HG03064 (cell line): ENCODE measurements around the gene RHBDD3.
"Not testable (repeated sequence)": the region's sequence is repeated elsewhere in the genome, so short reads cannot be mapped to it uniquely, and the experiment has no call there.

Experiments used
- ATAC-seq: cut with Tn5 transposase; IDR thresholded peaks from one replicate; pipeline ENCODE4 v1.9.1; 2021; ENCODE audit warnings: low read depth; ENCODE audit not compliant: unreplicated experiment

The RHBDD3 gene

DNA sequence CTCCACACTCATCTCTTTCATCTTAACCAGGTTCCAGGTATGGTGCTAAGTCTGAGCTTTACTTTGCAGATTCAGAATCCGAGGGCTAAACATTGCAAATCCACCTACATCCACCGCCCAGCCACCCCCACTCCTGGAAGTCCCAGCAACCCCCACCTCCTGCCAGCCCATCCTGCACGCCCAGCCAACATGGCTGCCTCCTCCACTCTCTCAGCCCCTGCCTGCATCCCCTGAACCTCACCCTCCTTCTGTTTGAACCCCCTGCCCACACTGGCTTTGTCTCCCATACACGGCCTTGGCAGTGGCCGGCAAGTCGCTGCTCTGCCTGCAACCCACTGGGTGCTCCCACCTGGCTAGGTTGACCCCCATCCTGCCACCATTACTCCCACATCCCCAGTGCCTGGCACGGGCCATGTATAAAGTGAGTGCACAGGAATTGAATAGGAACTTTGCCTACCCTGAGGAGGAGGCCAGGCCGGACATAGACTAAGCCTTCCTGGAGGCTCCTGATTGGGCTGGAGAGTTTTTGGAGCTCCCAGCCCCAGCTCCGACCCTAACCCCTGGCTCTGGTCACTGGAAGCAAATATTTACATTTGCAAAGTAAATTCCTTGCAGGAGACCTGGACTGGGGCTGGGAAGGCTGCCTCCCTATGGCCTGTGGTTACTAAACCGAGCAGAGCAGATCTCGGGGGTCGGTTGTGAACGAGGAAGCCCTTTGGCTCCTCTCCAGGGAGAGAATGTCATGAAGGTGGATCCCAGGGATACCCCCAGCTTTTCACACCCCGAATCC lies 47.7 kb downstream of the RHBDD3 start:
- no peak for ATAC-seq

DNA sequence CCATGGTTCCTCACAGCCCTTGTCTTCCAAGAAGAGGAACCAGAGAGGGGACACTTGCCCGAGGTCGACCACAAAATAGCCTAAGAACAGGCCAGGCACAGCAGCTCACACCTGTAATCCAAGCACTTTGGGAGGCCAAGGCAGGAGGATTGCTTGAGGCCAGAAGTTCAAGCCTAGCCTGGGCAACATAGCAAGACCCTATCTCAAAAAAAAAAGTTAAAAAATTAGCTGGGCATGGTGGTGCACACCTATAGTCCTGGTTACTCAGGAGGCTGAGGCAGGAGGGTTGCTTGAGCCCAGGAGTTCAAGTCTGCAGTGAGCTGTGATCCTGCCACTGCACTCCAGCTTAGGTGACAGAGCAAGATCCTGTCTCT lies 48.4 kb downstream of the RHBDD3 start:
- not testable (repeated sequence) for ATAC-seq

DNA sequence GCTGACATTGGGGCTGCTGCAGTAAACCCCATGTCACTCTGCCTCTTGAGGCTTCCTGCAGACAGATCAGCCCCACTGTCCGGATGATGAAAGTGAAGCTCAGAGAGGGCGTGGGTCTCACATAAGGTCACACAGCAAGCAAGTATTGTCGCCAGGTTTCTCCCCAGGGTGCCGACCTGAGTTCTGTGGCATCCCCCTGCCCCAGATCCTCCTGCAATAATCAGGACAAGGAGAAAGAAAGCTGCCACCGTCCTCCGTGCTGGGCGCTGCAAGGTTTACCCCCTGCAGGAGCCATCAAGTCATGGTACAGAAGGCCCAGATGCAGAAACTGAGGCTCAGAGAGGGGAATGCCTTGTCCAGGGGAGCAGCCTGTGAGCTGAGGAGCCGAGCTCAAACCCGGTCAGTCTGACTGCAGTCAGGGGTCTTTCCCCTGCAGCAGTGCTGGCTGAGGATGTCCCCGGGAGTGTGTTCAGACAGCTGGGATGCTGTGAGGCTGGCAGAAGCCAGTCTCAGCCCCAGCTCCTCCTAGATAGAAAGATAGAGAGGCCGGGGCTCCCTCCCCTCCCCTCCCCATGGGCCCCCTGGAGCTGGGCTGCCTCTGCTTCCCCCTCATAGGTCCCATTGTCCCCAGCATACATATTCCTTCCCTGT lies 48.9 kb downstream of the RHBDD3 start:
- ATAC-seq = no peak

DNA sequence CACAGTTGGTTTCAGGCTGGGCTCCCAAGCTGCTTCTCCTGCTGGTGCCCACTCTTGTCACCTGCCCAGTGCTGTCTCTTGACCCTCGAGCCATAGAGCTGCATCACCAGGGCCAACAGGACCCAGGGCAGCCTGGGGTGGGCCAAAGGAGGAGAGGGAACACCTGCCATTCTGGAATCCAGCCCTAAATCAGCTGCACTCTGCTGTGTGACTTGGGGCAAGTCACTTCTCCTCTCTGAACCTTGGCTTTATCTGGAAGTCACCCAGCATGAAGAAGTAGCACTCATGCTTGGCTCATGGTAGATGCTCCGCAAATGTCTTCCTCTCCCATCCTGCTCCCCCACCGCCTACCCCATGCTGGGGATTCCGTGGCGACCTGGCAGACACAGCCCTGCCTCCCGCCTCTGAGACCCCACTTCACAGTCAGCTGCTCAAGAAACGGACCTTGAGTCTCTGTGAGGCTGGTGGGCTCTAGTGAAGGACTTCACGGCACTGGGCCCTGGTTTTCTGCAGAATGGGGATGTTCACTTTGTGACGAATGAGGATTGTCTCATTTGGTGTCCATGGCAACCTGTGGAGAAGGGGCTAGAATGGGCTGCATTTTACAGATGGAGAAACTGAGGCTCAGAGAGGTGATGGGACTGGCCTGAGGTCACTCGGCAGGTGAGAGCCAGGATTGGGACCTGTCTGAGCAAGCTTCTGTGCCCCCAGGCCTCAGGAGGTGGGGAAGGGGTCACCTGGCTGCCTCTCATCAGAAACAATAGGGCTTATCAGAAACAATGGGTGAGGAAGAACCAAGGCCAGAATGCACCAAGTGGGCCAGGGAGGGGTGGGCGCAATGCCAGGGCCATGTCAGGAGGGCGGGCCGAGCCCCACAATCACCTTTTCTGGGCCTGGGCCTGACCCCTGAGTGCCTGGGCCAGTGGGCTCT lies 49.7 kb downstream of the RHBDD3 start:
- ATAC-seq = no peak

DNA sequence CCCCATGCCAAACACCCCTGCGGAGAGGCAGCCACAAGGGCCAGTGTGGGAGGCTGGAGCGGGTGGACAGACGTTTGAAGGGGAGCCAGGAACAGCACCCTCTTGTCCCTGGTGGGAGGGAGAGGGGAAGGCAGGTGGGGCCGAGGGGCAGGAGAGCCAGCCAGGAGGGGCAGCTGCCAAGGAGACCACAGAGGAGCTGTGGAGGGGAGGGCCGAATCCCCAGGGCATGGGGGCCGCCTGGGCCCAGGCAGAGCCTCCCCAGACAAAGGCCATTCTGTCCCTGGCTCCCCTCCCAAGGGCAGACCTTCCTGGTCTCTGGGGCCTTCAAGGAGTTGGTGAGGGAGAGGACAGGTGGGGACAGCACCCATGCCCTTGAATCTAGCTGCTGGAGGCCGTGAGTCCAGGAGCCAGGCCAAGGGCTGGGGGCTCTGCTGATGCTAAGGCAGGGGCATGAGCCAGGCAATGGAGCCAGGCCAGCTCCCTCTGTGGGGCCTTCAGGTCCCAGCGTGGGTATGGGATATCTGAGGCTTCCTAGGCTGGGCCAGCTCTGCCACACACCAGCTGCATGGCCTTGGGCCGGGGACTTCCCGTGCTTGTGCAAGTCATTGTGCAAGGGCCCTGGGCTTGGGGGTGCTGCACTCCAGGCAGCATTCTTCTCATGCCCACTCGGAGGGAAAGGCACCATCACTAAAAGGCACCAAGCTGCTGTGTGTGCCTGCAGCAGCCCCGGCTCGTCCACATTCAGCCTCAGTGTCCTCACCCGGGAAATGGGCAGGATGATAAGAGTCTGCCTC lies 50.7 kb downstream of the RHBDD3 start:
- ATAC-seq = no peak

DNA sequence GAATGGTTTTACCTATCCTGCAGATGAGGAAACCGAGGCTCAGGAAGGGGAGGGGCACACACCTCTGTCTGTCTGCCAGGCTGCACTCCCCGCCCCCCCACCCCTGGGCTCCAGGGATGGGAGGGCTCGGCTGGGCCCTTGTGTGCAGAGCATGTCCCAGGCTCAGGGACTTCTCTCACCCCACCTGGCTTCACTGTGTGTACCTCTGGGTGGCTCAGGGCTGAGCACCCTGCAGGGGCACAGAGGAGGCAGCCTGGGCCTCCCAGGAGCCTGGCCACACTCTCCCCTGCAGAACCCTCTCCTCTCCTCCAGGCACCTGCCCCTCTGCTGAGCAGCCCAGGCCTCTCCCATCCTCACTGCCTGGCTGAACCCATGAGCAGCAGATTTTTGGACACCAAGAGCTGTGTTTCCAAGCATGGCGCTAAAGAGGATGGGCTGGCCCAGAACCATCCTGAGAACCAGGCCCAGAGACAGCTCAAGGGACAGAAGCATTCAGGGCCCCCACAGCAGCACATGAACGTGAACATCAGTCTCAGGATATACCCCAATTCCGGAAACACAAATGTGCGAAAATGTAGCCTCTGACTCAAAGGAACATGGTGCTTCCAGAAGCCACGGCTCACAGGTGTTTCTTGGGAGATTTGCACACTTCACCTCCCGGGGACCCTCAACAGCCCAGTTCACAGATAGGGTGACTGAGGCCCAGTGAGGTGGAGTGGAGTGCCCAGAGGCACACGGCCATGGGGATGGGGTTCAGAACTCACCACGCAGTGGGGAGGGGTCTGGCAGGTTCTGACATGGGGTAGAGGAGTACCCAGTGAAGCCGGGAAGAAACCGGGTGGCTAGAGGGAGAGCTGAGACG lies 51.5 kb downstream of the RHBDD3 start:
- ATAC-seq = no peak

DNA sequence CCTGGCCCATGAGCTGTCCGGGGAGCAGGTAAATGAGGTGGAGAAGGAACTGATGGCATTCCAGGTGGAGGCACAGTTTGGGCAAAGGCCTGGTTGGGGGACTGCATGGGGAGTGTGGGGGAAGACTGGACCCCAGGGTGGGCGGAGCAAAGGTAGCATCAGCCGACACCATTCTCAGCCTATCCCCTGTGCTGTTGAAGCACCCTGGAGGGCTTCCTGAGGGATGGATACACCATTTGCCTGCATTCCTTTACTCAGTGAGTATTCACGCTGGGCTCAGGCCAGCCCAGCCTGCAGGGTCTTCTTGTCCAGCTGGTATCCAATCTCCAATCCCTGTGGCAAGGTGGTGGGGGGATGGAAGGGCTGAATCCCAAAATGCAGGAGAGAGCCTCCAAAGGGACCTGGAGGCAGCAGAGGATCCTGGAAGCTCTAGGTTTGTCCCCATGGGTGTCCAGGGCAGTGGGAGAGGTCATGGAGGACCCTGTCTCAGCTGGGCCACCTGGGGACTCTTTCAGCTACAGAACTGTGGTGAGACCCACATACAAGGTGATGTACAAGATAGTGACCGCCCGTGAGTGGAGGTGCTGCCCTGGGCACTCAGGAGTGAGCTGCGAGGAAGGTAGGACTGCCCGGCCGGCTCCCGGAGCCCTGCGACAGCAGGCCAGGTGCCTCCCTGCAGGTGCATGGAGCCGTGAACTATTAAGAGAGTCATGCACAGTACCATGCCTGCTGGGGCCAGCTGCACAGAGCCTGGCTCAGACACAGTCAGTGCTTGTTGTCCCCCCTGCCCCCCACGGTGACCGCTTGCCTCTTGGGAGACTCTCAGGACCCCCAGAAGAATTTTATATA lies 52.5 kb downstream of the RHBDD3 start:
- ATAC-seq = no peak

DNA sequence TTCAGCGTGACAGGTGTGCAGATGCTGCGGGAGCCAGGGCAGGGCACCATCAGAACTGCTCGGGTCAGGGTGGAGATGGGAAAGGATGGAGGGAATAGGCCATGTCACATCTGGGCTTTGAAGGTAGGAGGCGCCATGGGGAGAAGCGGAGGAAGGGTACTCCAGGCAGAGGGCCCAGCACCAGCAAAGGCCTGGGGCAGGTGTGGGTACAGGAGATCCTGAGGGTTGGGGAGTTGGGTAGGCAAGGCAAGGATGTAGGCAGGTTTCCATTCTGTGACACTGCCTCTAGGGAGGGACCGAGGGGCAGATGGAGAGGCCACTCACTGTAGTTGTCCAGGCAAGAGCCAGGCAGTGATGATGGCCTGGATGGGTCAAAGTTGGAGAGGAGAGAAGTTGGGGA lies 53.5 kb downstream of the RHBDD3 start:
- no peak for ATAC-seq

DNA sequence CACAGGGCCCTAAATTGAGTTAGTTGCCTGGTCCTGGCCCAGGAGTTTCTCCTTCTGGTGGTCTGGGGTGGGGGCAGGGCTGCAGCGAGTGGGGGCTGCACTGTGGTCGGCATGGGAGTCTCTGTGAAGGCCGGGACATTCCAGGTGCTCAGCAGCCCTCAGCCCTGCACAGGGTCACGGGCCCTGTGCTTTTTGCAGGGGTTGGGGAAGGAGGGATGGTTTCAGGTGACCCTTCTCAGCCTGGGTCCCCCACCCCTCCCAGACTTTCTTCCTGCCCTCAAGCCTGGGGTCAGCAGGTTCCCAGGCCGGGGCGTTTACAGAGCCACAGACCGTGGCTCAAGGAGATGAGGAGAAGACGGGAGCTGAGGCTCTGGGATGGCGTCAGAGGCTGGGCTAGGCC lies 54.3 kb downstream of the RHBDD3 start:
- ATAC-seq = no peak

DNA sequence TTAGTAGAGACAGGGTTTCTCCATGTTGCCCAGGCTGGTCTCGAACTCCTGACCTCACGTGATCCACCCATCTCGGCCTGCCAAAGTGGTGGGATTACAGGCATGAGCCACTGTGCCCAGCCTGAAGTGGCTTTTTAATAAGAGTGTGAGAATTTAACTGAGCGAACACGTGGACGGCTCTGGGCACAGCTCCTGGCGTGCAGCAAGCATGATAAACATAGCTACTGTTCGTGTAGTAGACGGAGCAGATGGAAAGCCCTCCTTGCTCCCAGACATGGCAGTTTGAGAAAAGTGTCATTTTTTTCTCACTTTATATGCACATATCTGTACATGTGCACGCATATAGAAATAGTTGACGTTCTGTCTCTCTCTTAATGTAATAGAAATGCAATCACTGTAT lies 55.0 kb downstream of the RHBDD3 start:
- ATAC-seq = no peak

DNA sequence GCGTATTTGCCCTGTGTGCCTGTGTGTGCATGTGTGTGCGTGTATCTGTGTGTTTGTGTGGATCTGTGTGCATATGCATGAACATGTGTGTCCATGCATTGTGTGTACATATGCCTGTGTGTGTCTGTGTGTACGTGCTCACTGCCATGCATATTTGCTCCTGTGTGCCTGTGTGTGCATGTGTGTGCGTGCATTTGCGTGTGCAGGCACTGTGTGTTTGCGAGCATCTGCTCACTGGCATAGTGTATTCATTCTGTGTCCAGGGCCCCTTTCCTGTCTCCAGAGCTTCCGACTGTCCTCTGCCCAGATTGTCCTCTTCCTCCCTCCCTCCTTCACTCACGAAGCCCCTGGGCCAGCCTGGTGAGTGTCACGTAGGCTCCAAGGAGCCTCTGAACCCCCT lies 56.3 kb downstream of the RHBDD3 start:
- ATAC-seq = no peak

DNA sequence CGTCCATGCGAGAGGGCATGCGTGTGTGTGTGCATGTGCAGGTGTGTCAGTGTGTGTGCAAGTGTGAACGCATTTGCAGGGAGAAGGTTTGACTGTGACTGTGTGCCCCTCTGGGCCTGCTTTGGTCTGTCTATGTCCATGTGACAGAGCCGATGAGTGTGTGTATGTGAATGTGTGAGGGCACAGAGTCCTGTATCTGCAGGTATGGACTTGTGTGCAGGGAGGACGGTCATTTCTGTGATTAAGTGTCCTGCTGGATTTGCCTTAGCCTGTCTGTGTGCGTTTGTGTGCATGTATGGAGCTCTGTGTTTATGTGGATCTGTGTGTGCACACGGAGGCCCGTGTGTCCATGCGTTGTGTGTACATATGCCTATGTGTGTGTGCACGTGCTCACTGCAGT lies 56.7 kb downstream of the RHBDD3 start:
- ATAC-seq = no peak
